Prostate gland (tissue), 2 donors: ENCODE measurements around the gene FAM168A.

Source experiments
- POLR2A ChIP-seq: fragments of 450-650 bp; IDR thresholded peaks from one replicate; pipeline ENCODE4 v1.6.1; 2016; ENCODE audit warnings: antibody characterized with exemption, mild to moderate bottlenecking
- POLR2AphosphoS5 ChIP-seq: sonication (generic); formaldehyde crosslinking; IDR thresholded peaks from one replicate; pipeline ENCODE4 v1.6.1; 2017; ENCODE audit warnings: antibody characterized with exemption
- TF ChIP-seq, protein P1 (sequence below), 4 experiments: fragments of 200-600 bp in 2 of 4; fragments of 450-650 bp in 2 of 4; sonication (generic) in 2 of 4; IDR thresholded peaks; 1 replicate in 3 of 4; 2 replicates in 1 of 4; pipeline ENCODE4 v1.5.1; 2016 to 2019; ENCODE audit warnings: antibody characterized with exemption in 4 of 4, mild to moderate bottlenecking in 2 of 4, moderate library complexity in 2 of 4

DNA sequence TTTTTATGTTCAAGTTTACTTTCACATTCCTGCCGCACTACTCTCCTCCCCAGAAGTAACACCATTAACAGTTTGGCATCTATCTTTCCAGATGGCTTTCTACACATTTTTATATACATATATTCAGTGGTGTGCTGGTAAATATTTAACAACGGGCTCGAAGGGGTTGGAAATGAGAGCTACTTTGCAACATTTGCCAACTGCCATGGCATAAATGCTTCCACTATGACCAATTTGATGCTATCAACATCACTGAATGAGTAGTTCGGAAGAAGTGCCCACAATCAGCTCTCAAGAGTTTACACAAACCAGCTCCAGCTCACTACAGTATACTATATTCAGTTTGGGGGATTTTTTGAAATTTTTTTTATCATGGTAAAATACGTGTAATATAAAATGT is 166.5 kb downstream of the FAM168A start:
- TF ChIP-seq, protein P1, sequence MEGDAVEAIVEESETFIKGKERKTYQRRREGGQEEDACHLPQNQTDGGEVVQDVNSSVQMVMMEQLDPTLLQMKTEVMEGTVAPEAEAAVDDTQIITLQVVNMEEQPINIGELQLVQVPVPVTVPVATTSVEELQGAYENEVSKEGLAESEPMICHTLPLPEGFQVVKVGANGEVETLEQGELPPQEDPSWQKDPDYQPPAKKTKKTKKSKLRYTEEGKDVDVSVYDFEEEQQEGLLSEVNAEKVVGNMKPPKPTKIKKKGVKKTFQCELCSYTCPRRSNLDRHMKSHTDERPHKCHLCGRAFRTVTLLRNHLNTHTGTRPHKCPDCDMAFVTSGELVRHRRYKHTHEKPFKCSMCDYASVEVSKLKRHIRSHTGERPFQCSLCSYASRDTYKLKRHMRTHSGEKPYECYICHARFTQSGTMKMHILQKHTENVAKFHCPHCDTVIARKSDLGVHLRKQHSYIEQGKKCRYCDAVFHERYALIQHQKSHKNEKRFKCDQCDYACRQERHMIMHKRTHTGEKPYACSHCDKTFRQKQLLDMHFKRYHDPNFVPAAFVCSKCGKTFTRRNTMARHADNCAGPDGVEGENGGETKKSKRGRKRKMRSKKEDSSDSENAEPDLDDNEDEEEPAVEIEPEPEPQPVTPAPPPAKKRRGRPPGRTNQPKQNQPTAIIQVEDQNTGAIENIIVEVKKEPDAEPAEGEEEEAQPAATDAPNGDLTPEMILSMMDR (IDR thresholded peaks at IDR 0.05): no peak
- no peak for TF ChIP-seq POLR2AphosphoS5
- no peak for TF ChIP-seq POLR2A
